ENCODE measurements around the gene PTGES2.

DNA sequence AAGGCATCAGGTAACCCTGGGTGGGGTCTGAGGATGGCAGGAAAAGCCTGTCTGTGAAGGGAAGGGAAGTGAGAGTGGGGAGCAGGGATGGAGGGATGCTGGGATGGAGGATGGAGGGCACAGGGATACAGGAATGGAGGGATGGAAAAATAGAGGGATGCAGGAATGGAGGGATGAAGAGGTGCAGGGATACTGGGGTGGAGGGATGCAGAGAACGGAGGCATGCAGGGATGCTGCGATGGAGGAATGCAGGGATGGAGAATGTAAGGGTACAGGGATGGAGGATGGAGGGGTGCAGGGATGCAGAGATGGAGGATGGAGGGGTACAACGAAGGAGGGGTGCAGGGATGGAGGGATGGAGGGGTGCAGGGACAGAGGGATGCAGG is 9.1 kb downstream of the PTGES2 start:
- TF ChIP-seq, protein P1, sequence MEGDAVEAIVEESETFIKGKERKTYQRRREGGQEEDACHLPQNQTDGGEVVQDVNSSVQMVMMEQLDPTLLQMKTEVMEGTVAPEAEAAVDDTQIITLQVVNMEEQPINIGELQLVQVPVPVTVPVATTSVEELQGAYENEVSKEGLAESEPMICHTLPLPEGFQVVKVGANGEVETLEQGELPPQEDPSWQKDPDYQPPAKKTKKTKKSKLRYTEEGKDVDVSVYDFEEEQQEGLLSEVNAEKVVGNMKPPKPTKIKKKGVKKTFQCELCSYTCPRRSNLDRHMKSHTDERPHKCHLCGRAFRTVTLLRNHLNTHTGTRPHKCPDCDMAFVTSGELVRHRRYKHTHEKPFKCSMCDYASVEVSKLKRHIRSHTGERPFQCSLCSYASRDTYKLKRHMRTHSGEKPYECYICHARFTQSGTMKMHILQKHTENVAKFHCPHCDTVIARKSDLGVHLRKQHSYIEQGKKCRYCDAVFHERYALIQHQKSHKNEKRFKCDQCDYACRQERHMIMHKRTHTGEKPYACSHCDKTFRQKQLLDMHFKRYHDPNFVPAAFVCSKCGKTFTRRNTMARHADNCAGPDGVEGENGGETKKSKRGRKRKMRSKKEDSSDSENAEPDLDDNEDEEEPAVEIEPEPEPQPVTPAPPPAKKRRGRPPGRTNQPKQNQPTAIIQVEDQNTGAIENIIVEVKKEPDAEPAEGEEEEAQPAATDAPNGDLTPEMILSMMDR (IDR thresholded peaks at IDR 0.05) = no peak
- TF ChIP-seq POLR2A (IDR thresholded peaks at IDR 0.05) = no peak

Measured in thyroid gland (tissue), 4 donors.